Colon (tissue), 2 donors: Measurements from ENCODE around the gene AP2B1.
"Not testable (repeated sequence)": the region's sequence is repeated elsewhere in the genome, so short reads cannot be mapped to it uniquely, and the experiment has no call there.

ENCODE experiments used
- FAIRE-seq: peaks from 2 replicates; lab custom pipeline; 2012; peaks lifted over from hg19 to GRCh38; lab: Jason Lieb, UNC
- donor health status: control.
- donor health status: control.

AP2B1 gene

GRCh38 chr17:35700150-35700549 is 113.0 kb downstream of the AP2B1 start:
- FAIRE-seq, result no peak

GRCh38 chr17:35701491-35701890 is 114.4 kb downstream of the AP2B1 start:
- FAIRE-seq, result no peak

- not testable (repeated sequence) for FAIRE-seq
Observed at GRCh38 chr17:35703308-35703707, 116.2 kb downstream of the AP2B1 start.

GRCh38 chr17:35705230-35705629 is 118.1 kb downstream of the AP2B1 start:
- no peak for FAIRE-seq

GRCh38 chr17:35705705-35706104 is 118.6 kb downstream of the AP2B1 start:
- FAIRE-seq, result no peak

GRCh38 chr17:35708149-35708548 is 121.0 kb downstream of the AP2B1 start:
- no peak for FAIRE-seq

- no peak for FAIRE-seq
Observed at GRCh38 chr17:35708951-35709350, 121.8 kb downstream of the AP2B1 start.

GRCh38 chr17:35709874-35710273 is 122.8 kb downstream of the AP2B1 start:
- no peak for FAIRE-seq

- no peak for FAIRE-seq
Observed at GRCh38 chr17:35710950-35711349, 123.8 kb downstream of the AP2B1 start.

GRCh38 chr17:35713069-35713728 is 126.1 kb downstream of the AP2B1 start:
- no peak for FAIRE-seq

- no peak for FAIRE-seq
Observed at GRCh38 chr17:35714988-35715387, 127.9 kb downstream of the AP2B1 start.

GRCh38 chr17:35715416-35715815 is 128.3 kb downstream of the AP2B1 start:
- FAIRE-seq, result no peak

GRCh38 chr17:35716173-35716572 is 129.1 kb downstream of the AP2B1 start:
- no peak for FAIRE-seq

- FAIRE-seq, result no peak
Observed at GRCh38 chr17:35716897-35717465, 129.9 kb downstream of the AP2B1 start.

GRCh38 chr17:35717475-35717874 is 130.4 kb downstream of the AP2B1 start:
- FAIRE-seq, result no peak

GRCh38 chr17:35723735-35724134 is 136.6 kb downstream of the AP2B1 start:
- no peak for FAIRE-seq

- no peak for FAIRE-seq
Observed at GRCh38 chr17:35725058-35725457, 137.9 kb downstream of the AP2B1 start.

- no peak for FAIRE-seq
Observed at GRCh38 chr17:35725802-35726126, 138.6 kb downstream of the AP2B1 start.

- no peak for FAIRE-seq
Observed at GRCh38 chr17:35726127-35726952, 139.2 kb downstream of the AP2B1 start.

GRCh38 chr17:35726953-35727460 is 139.9 kb downstream of the AP2B1 start:
- FAIRE-seq, result no peak

- FAIRE-seq, result no peak
Observed at GRCh38 chr17:35727635-35728034, 140.5 kb downstream of the AP2B1 start.

- no peak for FAIRE-seq
Observed at GRCh38 chr17:35728551-35728950, 141.4 kb downstream of the AP2B1 start.

GRCh38 chr17:35729405-35729833 is 142.3 kb downstream of the AP2B1 start:
- FAIRE-seq, result no peak
